ENCODE data around the gene RAB9A. TPM values are rescaled to one million over a fixed set of nuclear protein-coding genes. Genes with fewer than 3 reads are reported as not detected.

Gene RAB9A
- total and polyA plus RNA-seq, 10 of the 15 experiments (the other 5 are each of a cell fraction or from before 2014, with no cell fraction given), result 42.1 to 142 (median 49.9) TPM

DNA sequence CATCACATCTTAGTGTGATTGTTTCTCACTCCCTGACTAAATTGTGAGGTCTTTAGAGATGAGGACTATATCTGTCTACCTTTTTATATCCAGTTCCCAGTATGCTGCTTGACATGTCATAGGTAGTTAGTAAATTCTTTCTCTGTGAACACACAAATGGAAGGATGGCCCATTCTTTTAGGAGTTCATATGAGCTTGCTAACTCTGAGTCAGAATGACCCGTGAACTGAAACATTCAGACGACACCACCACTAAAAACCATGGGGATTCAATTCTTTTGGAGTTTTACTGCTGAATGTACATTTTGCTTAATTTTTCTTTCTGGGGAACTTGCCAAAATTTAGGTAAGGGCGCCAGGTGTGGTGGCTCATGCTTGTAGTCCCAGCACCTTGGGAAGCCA lies 59.6 kb downstream of the RAB9A start:
- H3K9ac ChIP-seq (ENCODE audit: control insufficient read depth, insufficient read depth, low read length), result no peak overlapping the region
- ATAC-seq, result no peak
- ChIA-PET SMC1A (ENCODE audit: uncharacterized antibody, unreplicated experiment) (interaction anchor here (1.0 to 14.7 kb wide), 11 partner anchors 12 to 277 kb away, joined by 3 to 198 read pairs (median 4); partner anchors contain the start of genes OFD1, RAB9A and TRAPPC2), CTCF (interaction anchor here (1.0 to 11.5 kb wide), 17 partner anchors 13 to 283 kb away, joined by 3 to 113 read pairs (median 6); partner anchors contain the start of genes OFD1 and TRAPPC2), POLR2A (interaction anchor here (1.2 kb wide), 1 partner anchor 11 kb away, joined by 3 read pairs; no protein-coding TSS in a partner anchor), RAD21 (ENCODE audit: unreplicated experiment) (interaction anchor here (1.0 to 15.7 kb wide), 7 partner anchors 11 to 284 kb away, joined by 3 to 175 read pairs (median 15); partner anchors contain the start of genes OFD1 and TRAPPC2)
- intact Hi-C loops (cut with micrococcal nuclease; ENCODE audit: unreplicated experiment) (loop anchor here (1.0 kb wide), 1 partner anchor 90 kb away; no protein-coding TSS in a partner anchor), in situ Hi-C loops (cut with MboI) (loop anchor here (5.0 to 10.0 kb wide), 3 partner anchors 91 to 279 kb away; partner anchors contain the start of gene GEMIN8)
- H3K4me3 ChIP-seq, result no peak overlapping the region
- no peak overlapping the region for H3K27ac ChIP-seq (ENCODE audit: control insufficient read depth, insufficient read depth)
- no peaks in the 10 kb centered on the region for H4K20me1 ChIP-seq (ENCODE audit: control insufficient read depth, insufficient read depth)
- H2AFZ ChIP-seq (ENCODE audit: control insufficient read depth, low read depth, low read length), result no peak overlapping the region
- H3K79me2 ChIP-seq (ENCODE audit: control insufficient read depth, insufficient read depth, low read length), result no peaks in the 10 kb centered on the region; the same call in 1 of the 2 replicates
- peaks cover 40% of the 10 kb centered on the region for H3K4me1 ChIP-seq (ENCODE audit: control insufficient read depth, insufficient read depth, low read length)
- BruUV-seq (replicated peaks), result no TSS peak
- DNase-seq (ENCODE audit: low read depth, low spot score), result no peak
- FAIRE-seq, result no peak
- H3K9me3 ChIP-seq (replicated peaks; ENCODE audit: control insufficient read depth, insufficient read depth, low read length), result no peaks in the 10 kb centered on the region
- no peaks in the 10 kb centered on the region for H3K27me3 ChIP-seq (replicated peaks in 1 of 2; ENCODE audit: control insufficient read depth in 2 of 2, insufficient read depth in 2 of 2, low read length in 1 of 2)
- H3K36me3 ChIP-seq (ENCODE audit: control insufficient read depth in 2 of 2, insufficient read depth in 2 of 2, low read length in 1 of 2), result peaks cover 0 to 15% of the 10 kb centered on the region in 2 experiments; a peak in 3 of 4 replicates
- 82% methylated on average over 3 of the region's 3 CpGs for WGBS (ENCODE audit: insufficient coverage, insufficient replicate concordance, low lambda C conversion rate, missing lambda C conversion rate)
- TF ChIP-seq NFYA (IDR thresholded peaks at IDR 0.05; ENCODE audit: borderline replicate concordance, low read depth, low read length), result no peak
- no peak for TF ChIP-seq EGR1 (IDR thresholded peaks at IDR 0.05; ENCODE audit: borderline replicate concordance in 1 of 2, low read depth in 2 of 2, low read length in 2 of 2)
- no peak for TF ChIP-seq ZNF217 (IDR thresholded peaks at IDR 0.05)
- TF ChIP-seq CEBPB (IDR thresholded peaks at IDR 0.05; ENCODE audit: borderline replicate concordance in 1 of 2, low read depth in 2 of 2, low read length in 2 of 2), result no peak
- no peak for TF ChIP-seq NBN (IDR thresholded peaks at IDR 0.05)
- TF ChIP-seq, protein P1, sequence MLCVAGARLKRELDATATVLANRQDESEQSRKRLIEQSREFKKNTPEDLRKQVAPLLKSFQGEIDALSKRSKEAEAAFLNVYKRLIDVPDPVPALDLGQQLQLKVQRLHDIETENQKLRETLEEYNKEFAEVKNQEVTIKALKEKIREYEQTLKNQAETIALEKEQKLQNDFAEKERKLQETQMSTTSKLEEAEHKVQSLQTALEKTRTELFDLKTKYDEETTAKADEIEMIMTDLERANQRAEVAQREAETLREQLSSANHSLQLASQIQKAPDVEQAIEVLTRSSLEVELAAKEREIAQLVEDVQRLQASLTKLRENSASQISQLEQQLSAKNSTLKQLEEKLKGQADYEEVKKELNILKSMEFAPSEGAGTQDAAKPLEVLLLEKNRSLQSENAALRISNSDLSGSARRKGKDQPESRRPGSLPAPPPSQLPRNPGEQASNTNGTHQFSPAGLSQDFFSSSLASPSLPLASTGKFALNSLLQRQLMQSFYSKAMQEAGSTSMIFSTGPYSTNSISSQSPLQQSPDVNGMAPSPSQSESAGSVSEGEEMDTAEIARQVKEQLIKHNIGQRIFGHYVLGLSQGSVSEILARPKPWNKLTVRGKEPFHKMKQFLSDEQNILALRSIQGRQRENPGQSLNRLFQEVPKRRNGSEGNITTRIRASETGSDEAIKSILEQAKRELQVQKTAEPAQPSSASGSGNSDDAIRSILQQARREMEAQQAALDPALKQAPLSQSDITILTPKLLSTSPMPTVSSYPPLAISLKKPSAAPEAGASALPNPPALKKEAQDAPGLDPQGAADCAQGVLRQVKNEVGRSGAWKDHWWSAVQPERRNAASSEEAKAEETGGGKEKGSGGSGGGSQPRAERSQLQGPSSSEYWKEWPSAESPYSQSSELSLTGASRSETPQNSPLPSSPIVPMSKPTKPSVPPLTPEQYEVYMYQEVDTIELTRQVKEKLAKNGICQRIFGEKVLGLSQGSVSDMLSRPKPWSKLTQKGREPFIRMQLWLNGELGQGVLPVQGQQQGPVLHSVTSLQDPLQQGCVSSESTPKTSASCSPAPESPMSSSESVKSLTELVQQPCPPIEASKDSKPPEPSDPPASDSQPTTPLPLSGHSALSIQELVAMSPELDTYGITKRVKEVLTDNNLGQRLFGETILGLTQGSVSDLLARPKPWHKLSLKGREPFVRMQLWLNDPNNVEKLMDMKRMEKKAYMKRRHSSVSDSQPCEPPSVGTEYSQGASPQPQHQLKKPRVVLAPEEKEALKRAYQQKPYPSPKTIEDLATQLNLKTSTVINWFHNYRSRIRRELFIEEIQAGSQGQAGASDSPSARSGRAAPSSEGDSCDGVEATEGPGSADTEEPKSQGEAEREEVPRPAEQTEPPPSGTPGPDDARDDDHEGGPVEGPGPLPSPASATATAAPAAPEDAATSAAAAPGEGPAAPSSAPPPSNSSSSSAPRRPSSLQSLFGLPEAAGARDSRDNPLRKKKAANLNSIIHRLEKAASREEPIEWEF (IDR thresholded peaks at IDR 0.05; ENCODE audit: insufficient replicate concordance, low read depth, low read length), result no peak
- no peak for TF ChIP-seq BHLHE40 (IDR thresholded peaks at IDR 0.05; ENCODE audit: borderline replicate concordance in 1 of 2, low read depth in 2 of 2, low read length in 1 of 2)
- H3K4me2 ChIP-seq (ENCODE audit: control insufficient read depth, insufficient read depth), result no peak overlapping the region
